Head of caudate nucleus (tissue), 42 donors: ENCODE results near the gene RNF181.
A peak's percentile ranks its signal among the peaks of the same experiment; 100 is the strongest.
"Not testable (repeated sequence)": the region's sequence is repeated elsewhere in the genome, so short reads cannot be mapped to it uniquely, and the experiment has no call there.

Experiments
- DNase-seq, 42 donors: peaks; one replicate each; pipeline versions ENCODE4 v3.0.0 to v3.0.0-alpha.2; 2020 to 2021; ENCODE audit warnings: mixed read lengths in 7 of 42
- intact Hi-C: fragments of 100-400 bp; cut with DNase I; formaldehyde crosslinking; loops from one replicate; pipeline ENCODE4 v1.15.0; 2022

RNF181 gene

GRCh38 chr2:85605406-85606115 lies 10.0 kb downstream of the RNF181 start:
- no peak for DNase-seq
- intact Hi-C loops, result no loop called here

DNA sequence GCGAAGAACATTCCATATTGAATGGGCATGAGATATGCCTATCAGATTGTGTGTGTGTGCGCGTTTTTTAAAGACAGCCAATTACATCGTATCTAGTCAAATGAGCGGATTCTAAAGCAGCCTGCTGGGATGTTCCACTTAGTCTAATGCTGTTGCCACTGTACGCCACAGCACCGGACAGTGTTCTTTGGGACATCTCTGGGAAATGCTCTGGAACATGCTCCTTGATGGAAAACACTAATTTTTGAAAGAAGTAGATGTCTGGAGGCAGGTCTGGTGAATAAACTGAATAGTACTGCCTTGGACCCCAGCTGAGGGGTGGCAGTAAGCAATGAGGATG lies 10.5 kb downstream of the RNF181 start:
- DNase-seq, result no peak
- intact Hi-C loops, result no loop called here

DNA sequence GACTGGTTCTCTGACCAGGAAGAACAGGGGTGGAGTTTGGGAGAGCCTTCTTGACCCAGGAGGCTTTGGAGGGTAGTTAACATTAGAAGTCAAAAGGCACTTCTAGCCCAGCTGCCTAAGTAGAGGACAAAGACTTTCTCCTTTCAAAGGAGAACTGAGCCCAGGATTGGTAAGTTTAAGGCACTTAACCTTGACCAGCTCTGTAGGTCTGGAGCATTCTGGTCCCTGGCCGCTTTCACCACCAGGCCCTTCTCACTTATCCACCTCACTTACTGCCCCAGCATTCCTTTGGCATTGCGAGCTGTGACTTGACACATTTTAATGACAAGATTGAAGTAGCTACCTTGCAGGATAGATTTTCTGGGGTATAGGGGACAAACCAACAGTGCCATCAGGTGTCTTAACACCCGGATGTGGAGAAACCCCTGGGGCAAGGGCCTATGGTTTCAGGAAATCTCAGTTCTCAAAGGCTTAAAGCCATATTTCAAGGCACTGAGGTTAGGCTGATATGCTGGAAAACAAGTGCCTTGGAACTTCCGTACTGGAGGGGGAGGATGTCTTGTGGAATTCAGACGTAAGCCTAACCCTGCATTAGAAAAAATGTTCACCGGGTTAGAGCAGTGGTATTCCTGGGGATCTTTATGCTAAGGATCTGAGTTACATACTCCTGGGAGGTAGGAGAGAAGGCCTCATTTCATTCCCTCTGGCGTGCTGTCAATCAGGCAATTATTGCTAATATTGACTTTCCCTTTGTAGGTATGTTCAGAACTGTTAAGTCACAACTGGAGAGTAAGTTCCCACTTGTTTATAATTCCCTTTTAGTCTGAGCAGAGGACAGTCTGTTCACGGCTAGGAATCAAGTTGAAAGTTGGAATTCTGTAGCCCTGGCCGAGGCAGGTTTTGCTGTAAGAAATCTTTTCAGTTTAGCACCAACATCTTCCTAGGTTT lies 12.0 kb downstream of the RNF181 start:
- intact Hi-C loops, result no loop called here
- no peak for DNase-seq

GRCh38 chr2:85611217-85611704 lies 15.7 kb downstream of the RNF181 start:
- intact Hi-C loops, result no loop called here

DNA sequence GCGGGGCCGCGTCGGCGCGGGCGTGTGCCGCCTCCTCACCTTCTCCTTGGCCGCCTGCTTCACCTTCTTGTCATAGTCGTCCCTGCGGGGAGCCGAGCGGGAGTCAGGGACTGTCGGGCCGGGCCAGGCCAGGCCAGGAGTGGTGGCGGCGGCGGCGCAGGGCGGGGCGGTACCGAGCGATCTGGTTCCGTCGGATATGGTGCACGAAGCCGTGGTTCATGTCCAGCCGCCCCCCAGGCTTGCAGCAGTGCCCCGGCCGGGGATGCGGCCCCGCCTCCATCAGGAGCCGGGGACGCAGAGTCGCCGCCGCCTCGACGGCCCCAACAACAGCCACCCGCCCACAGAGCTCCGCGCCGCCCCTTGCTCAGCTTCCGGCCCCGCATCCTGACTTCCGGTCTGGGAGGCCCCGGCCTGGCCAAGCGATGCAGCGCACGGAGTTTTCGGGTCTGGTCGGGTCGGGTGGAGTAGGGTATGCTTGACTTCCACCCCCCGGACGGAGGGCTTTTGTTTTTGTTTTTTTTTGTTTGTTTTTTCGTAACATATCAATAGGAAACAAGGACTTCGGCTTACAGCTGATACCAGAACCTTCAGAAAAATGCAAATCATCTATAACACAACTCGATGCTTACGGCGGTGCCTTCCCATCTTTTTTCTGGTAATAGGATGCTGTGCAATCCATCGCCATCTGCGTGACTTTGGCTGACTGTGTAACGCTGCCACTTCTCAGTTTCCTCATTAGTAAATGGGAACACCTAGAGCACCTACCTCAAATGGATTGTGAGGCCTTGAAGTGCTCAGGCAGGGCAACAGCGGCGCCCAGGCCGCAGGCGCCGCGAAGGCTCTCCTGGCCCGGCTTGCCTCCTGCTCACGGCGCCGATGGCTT lies 16.4 kb downstream of the RNF181 start, which contains the start of gene C2orf68:
Gene C2orf68 (minus strand): TSS at position 362 of the 883 bp plus-strand sequence. CDS start 82 bp downstream, at position 280.
- peak; percentile 74 to 96 (median 90) for DNase-seq
- intact Hi-C loops, result no loop called here

More at GRCh38 chr2:85611217-85611704, 15.7 kb downstream of the RNF181 start:
- DNase-seq, result no peak

DNA sequence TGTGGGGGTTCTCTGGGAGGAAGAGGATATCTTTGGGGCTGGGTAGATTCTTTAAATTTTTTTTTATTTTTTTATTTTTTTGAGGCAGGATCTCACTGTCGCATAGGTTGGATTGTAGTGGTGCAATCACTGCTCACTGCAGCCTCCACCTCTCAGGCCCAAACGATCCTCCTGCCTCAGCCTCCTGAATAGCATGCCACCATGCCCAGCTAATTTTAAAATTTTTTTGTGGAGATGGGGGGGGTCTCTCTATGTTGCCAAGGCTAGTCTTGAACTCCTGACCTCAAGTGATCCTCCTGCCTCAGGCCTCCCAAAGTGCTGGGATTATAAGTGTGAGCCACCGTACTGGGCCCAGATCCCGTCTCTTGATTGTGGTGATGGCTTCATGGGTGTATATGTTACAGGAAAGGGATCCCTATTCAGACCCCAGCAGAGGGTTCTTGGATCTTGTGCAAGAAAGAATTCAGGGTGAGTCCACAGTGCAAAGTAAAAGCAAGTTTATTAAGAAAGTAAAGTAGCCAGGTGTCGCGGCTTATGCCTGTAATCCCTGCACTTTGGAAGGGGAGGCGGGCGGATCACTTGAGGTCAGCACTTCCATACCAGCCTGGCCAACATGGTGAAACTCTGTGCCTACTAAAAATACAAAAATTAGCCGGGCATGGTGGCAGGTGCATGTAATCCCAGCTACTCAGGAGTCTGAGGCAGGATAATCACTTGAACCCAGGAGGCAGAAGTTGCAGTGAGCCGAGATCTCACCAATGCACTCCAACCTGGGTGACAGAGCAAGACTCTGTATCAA lies 18.4 kb downstream of the RNF181 start:
- intact Hi-C loops, result no loop called here
- no peak for DNase-seq

DNA sequence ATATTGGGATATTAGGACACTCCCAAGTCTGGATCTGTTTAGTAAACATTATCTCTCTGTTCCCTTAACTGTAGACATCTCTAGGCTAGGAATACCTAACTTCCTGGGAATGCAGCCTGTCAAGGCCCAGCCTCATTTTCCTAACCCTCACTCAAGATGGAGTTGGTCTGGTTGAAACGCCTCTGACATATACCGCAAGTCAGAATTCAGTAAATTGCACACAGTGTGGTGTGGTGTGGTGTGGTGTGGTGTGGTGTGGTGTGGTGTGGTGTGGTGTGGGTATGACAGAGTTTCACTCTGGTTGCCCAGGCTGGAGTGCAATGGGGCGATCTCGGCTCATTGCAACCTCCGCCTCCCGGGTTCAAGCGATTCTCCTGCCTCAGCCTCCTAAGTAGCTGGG lies 19.2 kb downstream of the RNF181 start:
- DNase-seq, intact Hi-C loops: not testable (repeated sequence)

GRCh38 chr2:85615413-85615728 lies 19.8 kb downstream of the RNF181 start:
- no peak for DNase-seq
- intact Hi-C loops, result no loop called here

GRCh38 chr2:85617723-85618122 lies 22.2 kb downstream of the RNF181 start:
- DNase-seq, intact Hi-C loops: not testable (repeated sequence)

GRCh38 chr2:85619617-85620016 lies 24.1 kb downstream of the RNF181 start:
- intact Hi-C loops, result no loop called here
- no peak for DNase-seq

- intact Hi-C loops, result no loop called here
- no peak for DNase-seq
These were observed 25.8 kb downstream of the RNF181 start for GRCh38 chr2:85621338-85621737.

GRCh38 chr2:85623991-85624390 lies 28.4 kb downstream of the RNF181 start:
- DNase-seq, result no peak
- intact Hi-C loops, result no loop called here

- intact Hi-C loops, result no loop called here
These were observed 33.1 kb downstream of the RNF181 start for GRCh38 chr2:85628658-85629057.

DNA sequence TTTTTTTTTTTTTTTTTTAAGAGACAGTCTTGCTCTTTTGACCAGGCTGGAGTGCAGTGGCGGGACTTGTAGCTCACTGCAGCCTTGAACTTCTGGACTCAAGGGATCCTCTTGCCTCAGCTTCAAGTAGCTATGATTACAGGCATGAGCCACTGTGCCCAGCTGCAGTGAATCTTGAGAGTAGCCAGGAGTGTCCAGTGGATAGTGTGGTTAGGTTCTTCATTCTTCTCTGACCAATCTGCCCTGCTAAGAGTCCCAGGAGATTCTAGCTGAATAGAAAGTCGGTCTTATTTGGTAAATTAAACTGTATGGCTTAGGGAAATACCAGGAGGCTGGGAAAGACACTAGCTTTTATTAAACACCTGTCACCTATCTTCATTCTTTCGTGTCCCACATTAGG lies 35.8 kb downstream of the RNF181 start:
- intact Hi-C loops, result loop anchor here (10.0 kb wide), 1 partner anchor 183 kb away; no protein-coding TSS in a partner anchor
- no peak for DNase-seq

More at GRCh38 chr2:85628658-85629057, 33.1 kb downstream of the RNF181 start:
- DNase-seq, result no peak

DNA sequence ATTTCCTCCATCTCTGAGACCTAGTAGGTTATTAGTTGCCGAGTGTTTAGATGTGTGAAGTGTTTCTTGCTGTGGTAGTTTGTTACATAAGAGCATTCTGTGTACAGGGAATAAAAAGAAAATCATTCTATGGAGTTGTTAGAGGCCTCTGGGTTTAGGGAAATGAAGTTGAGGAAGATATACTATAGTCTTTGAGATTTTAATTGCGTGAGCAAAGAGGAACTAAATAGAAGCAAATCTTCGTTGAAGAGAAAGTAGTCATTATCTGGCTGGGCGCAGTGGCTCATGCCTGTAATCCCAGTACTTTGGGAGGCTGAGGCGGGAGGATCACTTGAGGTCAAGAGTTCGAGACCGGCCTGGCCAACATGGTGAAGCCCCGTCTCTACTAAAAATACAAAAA lies 39.5 kb downstream of the RNF181 start:
- intact Hi-C loops, result loop anchor here (10.0 kb wide), 1 partner anchor 180 kb away; no protein-coding TSS in a partner anchor

GRCh38 chr2:85635636-85636035 lies 40.1 kb downstream of the RNF181 start:
- no peak for DNase-seq
- intact Hi-C loops, result loop anchor here (10.0 kb wide), 1 partner anchor 179 kb away; no protein-coding TSS in a partner anchor

More for the DNA sequence above, 39.5 kb downstream of the RNF181 start:
- DNase-seq, result no peak

DNA sequence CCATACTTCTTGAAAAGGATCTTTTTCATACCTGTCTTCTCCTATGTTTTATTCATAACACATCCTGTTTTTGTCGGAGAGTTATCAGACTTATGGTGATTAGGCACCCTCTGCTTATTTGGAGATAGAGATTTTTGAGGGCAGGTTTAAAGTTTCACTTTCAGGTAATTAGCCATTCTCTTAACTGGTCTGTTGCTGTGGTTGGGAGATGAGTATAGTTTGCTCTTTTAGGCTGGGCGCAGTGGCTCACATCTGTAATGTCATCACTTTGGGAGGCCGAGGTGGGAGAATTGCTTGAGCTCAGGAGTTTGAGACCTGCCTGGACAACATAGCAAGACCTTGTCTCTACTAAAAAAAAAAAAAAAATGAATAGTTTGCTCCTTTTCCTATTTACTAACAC lies 47.2 kb downstream of the RNF181 start:
- DNase-seq, result no peak
- intact Hi-C loops, result loop anchor here (10.0 kb wide), 1 partner anchor 62 kb away; no protein-coding TSS in a partner anchor

- DNase-seq, result no peak
- intact Hi-C loops, result loop anchor here (10.0 kb wide), 1 partner anchor 60 kb away; no protein-coding TSS in a partner anchor
These were observed 49.4 kb downstream of the RNF181 start for GRCh38 chr2:85644909-85645308.
